Activated CD8-positive, alpha-beta memory T cell treated with anti-CD3 and anti-CD28 coated beads for 1 hour (primary cell): ENCODE data around the gene TRIM22.

Source experiments
- DNase-seq, 2 donors: peaks; one replicate each; pipeline ENCODE4 v3.0.0-alpha.2; 2020; ENCODE audit warnings: low read depth in 1 of 2; ENCODE audit errors: extremely low read depth in 1 of 2

TRIM22 gene

DNA sequence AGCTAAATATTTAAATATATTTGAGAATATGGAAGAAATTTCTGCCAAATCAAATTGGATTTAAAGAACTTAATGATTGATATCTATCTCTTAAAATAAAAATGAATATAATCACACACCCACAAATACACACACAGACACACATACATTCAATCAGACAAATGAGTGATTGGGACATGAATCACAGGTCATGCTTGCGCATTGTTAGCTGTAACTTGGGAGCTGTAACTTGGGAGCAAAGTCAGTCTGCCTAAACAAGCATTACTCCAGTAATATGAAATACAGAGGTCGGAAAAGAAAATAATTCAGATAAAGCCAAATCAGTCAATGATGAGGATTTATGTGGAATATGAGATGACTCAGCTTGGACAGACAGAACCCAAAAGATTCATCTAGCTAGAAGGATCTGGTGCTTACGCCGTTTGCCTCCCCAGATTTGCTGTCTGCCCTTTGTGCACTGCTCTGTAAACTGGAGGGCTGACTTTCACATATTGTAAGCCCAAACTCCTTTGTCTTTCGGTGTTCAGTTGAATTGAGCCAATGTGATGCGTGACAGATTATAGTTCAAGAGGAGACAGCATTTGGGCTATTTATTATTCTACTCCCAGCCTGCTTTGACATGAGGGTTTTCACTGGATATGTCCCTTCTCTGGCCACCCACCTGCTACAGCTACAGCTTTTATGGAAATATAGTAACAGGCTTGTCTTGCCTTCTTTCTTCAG lies 48.2 kb downstream of the TRIM22 start:
- no peak for DNase-seq

DNA sequence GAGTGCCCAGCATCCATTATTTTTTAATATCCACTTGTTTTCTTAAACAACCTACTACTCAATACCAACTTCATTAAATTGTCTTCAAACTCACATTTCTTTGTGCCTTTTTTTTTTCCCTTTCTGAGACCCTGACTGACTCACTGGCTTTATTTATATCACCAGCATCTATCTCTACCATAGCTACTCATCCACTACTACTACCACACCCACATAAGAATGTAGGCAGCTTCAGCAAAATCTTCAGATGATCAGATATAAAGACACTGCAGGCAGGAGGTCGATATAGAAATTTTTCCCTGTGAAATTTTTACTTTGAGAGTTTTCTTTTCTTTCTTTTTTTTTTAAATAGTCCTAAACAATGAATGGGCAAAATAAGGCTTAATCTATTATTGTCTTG lies 48.8 kb downstream of the TRIM22 start:
- no peak for DNase-seq

DNA sequence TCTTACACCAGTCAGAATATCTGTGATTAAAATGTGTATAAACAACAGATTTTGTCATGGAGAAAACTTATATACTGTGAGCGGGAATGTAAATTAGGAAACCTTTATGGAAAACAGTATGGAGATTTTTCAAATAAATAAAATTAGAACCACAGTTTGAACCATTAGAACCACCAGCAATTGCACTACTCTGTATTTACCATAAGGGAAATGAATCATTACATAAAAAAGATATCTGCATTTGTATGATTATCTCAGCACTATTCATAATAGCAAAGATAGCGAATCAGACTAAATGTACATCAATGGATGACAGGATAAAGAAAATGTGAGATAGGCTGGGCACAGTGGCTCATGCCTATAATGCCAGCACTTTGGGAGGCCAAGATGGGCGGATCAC lies 57.0 kb downstream of the TRIM22 start:
- no peak for DNase-seq

DNA sequence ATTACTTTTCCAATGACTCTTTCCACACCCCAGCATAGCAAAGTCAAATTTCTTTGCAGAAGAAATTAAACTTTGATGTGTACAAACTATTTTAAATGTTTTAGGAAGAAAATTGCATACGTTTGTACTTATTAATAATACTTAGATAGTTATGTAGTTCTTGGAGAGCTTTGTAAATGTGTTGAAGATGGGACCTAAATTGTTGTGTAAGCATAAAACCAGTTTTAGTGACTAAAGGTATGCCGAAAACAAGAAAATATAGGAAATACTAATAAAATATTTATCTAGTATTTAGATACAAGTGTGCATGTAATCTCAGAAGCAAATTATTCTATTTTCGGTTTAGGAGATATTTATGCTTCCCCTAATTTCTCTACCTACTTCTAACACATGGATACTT lies 60.2 kb downstream of the TRIM22 start:
- no peak for DNase-seq

DNA sequence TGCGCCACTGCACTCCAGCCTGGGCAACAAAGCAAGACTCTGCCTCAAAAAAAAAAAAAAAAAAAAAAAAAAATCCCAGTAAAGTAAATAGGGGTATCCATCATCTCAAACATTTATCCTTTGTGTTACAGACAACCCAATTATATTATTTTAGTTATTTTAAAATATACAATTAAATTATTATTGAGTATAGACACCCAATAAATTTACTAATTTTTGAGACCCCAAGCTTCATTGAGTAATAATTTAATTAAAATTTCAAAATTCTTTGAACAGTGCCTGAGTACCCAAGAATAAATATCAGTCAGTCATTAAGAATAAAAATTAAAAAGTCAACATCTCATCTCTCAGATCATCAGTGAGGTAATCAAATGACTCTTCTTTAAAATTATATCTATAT lies 64.4 kb downstream of the TRIM22 start, which contains the start of gene OR52N4:
OR52N4 (plus strand) TSS at position 301 of the 400 bp plus-strand sequence. CDS start 498 bp downstream, outside the sequence.
- no peak for DNase-seq
